HCEC 1CT (cell line): ENCODE measurements around the gene RPS28.
"Not testable (repeated sequence)": the region's sequence is repeated elsewhere in the genome, so short reads cannot be mapped to it uniquely, and the experiment has no call there.

Source experiments
- DNase-seq: peaks from one replicate; pipeline ENCODE4 v3.0.0-alpha.2; 2017

The RPS28 gene

GRCh38 chr19:8320564-8321066 is 681 bp upstream of the RPS28 start:
- no peak for DNase-seq

GRCh38 chr19:8321986-8322637 is 816 bp downstream of the RPS28 start:
- no peak for DNase-seq

GRCh38 chr19:8322638-8322997 is 1.3 kb downstream of the RPS28 start:
- no peak for DNase-seq

- no peak for DNase-seq
Observed at GRCh38 chr19:8323781-8324185, 2.5 kb downstream of the RPS28 start.

- no peak for DNase-seq
Observed at GRCh38 chr19:8324186-8325050, 3.1 kb downstream of the RPS28 start.

GRCh38 chr19:8325454-8325853 is 4.2 kb downstream of the RPS28 start:
- DNase-seq: no peak

- no peak for DNase-seq
Observed at GRCh38 chr19:8329996-8330395, 8.7 kb downstream of the RPS28 start.

GRCh38 chr19:8331263-8331845 is 10.1 kb downstream of the RPS28 start:
- no peak for DNase-seq

GRCh38 chr19:8332976-8333766 is 11.9 kb downstream of the RPS28 start:
- no peak for DNase-seq

GRCh38 chr19:8333767-8334457 is 12.6 kb downstream of the RPS28 start:
- DNase-seq: no peak

GRCh38 chr19:8334458-8335342 is 13.4 kb downstream of the RPS28 start:
- DNase-seq: peak; percentile 37

- no peak for DNase-seq
Observed at GRCh38 chr19:8335343-8336071, 14.2 kb downstream of the RPS28 start.

- no peak for DNase-seq
Observed at GRCh38 chr19:8336072-8336569, 14.8 kb downstream of the RPS28 start.

GRCh38 chr19:8336660-8337059 is 15.4 kb downstream of the RPS28 start:
- DNase-seq: no peak

GRCh38 chr19:8337728-8338127 is 16.4 kb downstream of the RPS28 start:
- no peak for DNase-seq

GRCh38 chr19:8338835-8339234 is 17.5 kb downstream of the RPS28 start:
- no peak for DNase-seq

- no peak for DNase-seq
Observed at GRCh38 chr19:8340341-8341096, 19.2 kb downstream of the RPS28 start.

GRCh38 chr19:8341504-8341903 is 20.2 kb downstream of the RPS28 start:
- DNase-seq: not testable (repeated sequence)

- DNase-seq: no peak
Observed at GRCh38 chr19:8342316-8342683, 21.0 kb downstream of the RPS28 start.
